ENCODE data around the gene PPM1E. TPM values are rescaled to one million over a fixed set of nuclear protein-coding genes. Genes with fewer than 3 reads are reported as not detected.

The PPM1E gene
- total RNA-seq, 1 experiment from 2014 or later, result 0.47 TPM

Small RNA genes within 50 kb of the gene (small RNA-seq; reads per million reads assigned to genes)
- gene AC025521.1 (not detected), gene RF00017 (not detected), gene RNU6-518P (not detected)

Other genes with a start within 250 kb of the PPM1E start
- 32.3 and 34.4 TPM in 2 replicates for gene MTMR4, start 241.2 kb upstream of the PPM1E start, total RNA-seq (2014; rRNA removed; shearing (Covaris generic))
- 2.5 and 2.7 TPM in 2 replicates for gene TEX14, start 63.8 kb upstream of the PPM1E start, total RNA-seq (2014; rRNA removed; shearing (Covaris generic))
- 59.6 and 78.1 TPM in 2 replicates for gene RAD51C, start 63.3 kb upstream of the PPM1E start, total RNA-seq (2014; rRNA removed; shearing (Covaris generic))